Fibroblast of skin of scalp (primary cell): ENCODE data around the gene BEND3. TPM values are rescaled to one million over a fixed set of nuclear protein-coding genes. Genes with fewer than 3 reads are reported as not detected.
"Not testable (repeated sequence)": the region's sequence is repeated elsewhere in the genome, so short reads cannot be mapped to it uniquely, and the experiment has no call there.

Experiments
- DNase-seq: peaks from one replicate; pipeline ENCODE4 v3.0.0-alpha.2; 2013
- polyA plus RNA-seq, 2 experiments: library from polyadenylated mRNA; unstranded; fragments of 120-200 nt; gene quantifications; one replicate each; pipeline ENCODE4 v1.2.1, GENCODE V29; 2013; ENCODE audit not compliant: insufficient read length in 2 of 2

BEND3 gene
- polyA plus RNA-seq (2013, experiment 1 of 2; ENCODE audit: insufficient read length), result 2.5 TPM
- 2.2 TPM for polyA plus RNA-seq (2013, experiment 2 of 2; ENCODE audit: insufficient read length)

- DNase-seq, result peak; percentile 33
Measured at GRCh38 chr6:107114926-107115694, at the start of gene BEND3. Gene BEND3, minus strand, starts transcription at chr6:107115515. Its CDS starts 16,230 bp downstream, at chr6:107099285.

GRCh38 chr6:107164299-107164698 lies 49.0 kb upstream of the BEND3 start:
- DNase-seq, result not testable (repeated sequence)

- DNase-seq, result no peak
Measured at GRCh38 chr6:107161521-107161920, 46.2 kb upstream of the BEND3 start.

GRCh38 chr6:107156617-107157016 lies 41.3 kb upstream of the BEND3 start:
- DNase-seq, result no peak

GRCh38 chr6:107154801-107155160 lies 39.5 kb upstream of the BEND3 start:
- no peak for DNase-seq

- no peak for DNase-seq
Measured at GRCh38 chr6:107154131-107154800, 39.0 kb upstream of the BEND3 start.

GRCh38 chr6:107152638-107153430 lies 37.5 kb upstream of the BEND3 start:
- no peak for DNase-seq

GRCh38 chr6:107144666-107145065 lies 29.4 kb upstream of the BEND3 start:
- no peak for DNase-seq

- DNase-seq, result no peak
Measured at GRCh38 chr6:107144014-107144413, 28.7 kb upstream of the BEND3 start.

GRCh38 chr6:107140581-107140980 lies 25.3 kb upstream of the BEND3 start:
- no peak for DNase-seq

- DNase-seq, result not testable (repeated sequence)
Measured at GRCh38 chr6:107136324-107136723, 21.0 kb upstream of the BEND3 start.

- DNase-seq, result not testable (repeated sequence)
Measured at GRCh38 chr6:107135048-107135680, 19.8 kb upstream of the BEND3 start.

GRCh38 chr6:107132330-107132954 lies 17.1 kb upstream of the BEND3 start:
- DNase-seq, result peak; percentile 40

GRCh38 chr6:107129370-107129925 lies 14.1 kb upstream of the BEND3 start:
- DNase-seq, result no peak

GRCh38 chr6:107128577-107128976 lies 13.3 kb upstream of the BEND3 start:
- no peak for DNase-seq

- peak; percentile 46 for DNase-seq
Measured at GRCh38 chr6:107128175-107128574, 12.9 kb upstream of the BEND3 start.

GRCh38 chr6:107125771-107126170 lies 10.5 kb upstream of the BEND3 start:
- no peak for DNase-seq

GRCh38 chr6:107124934-107125348 lies 9.6 kb upstream of the BEND3 start:
- DNase-seq, result no peak

- no peak for DNase-seq
Measured at GRCh38 chr6:107123501-107123900, 8.2 kb upstream of the BEND3 start.

GRCh38 chr6:107122748-107123147 lies 7.4 kb upstream of the BEND3 start:
- DNase-seq, result no peak

- DNase-seq, result no peak
Measured at GRCh38 chr6:107121964-107122495, 6.7 kb upstream of the BEND3 start.
